Measurements from ENCODE around the gene HOXA3. TPM values are rescaled to one million over a fixed set of nuclear protein-coding genes. Genes with fewer than 3 reads are reported as not detected.

Gene HOXA3
- polyA plus RNA-seq, 1 of the 3 experiments (the other 2 are of a cell fraction) = 0.15 TPM

- no peak overlapping the region for H3K27ac ChIP-seq (ENCODE audit: low read depth in 2 of 2, low read length in 1 of 2)
- no peaks in the 10 kb centered on the region for H3K4me1 ChIP-seq (ENCODE audit: control insufficient read depth in 1 of 2, insufficient read depth in 2 of 2, low read depth in 1 of 2, low read length in 1 of 2)
- no peak overlapping the region for H3K9ac ChIP-seq
- no peak overlapping the region for H3K4me3 ChIP-seq (ENCODE audit: low read depth in 2 of 2, low read length in 1 of 2)
- TF ChIP-seq EZH2phosphoT487 (IDR thresholded peaks at IDR 0.05; ENCODE audit: borderline replicate concordance, low read depth) (peak; percentile 83; the same call in 1 of the 2 replicates), NRF1 (IDR thresholded peaks at IDR 0.05; ENCODE audit: low read depth, low read length) (no peak), RFX5 (IDR thresholded peaks at IDR 0.05; ENCODE audit: low read length) (no peak), POLR2AphosphoS5 (IDR thresholded peaks at IDR 0.05; ENCODE audit: low read depth, low read length) (no peak)
- TF ChIP-seq, protein P1, sequence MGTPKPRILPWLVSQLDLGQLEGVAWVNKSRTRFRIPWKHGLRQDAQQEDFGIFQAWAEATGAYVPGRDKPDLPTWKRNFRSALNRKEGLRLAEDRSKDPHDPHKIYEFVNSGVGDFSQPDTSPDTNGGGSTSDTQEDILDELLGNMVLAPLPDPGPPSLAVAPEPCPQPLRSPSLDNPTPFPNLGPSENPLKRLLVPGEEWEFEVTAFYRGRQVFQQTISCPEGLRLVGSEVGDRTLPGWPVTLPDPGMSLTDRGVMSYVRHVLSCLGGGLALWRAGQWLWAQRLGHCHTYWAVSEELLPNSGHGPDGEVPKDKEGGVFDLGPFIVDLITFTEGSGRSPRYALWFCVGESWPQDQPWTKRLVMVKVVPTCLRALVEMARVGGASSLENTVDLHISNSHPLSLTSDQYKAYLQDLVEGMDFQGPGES (IDR thresholded peaks at IDR 0.05; ENCODE audit: low read depth, low read length) = no peak
- H3K27me3 ChIP-seq (ENCODE audit: insufficient read depth) = peaks cover 94% of the 10 kb centered on the region
- H3K79me2 ChIP-seq (ENCODE audit: insufficient read depth) = no peaks in the 10 kb centered on the region
- ChIA-PET CTCF (interaction anchor here (0.7 to 2.9 kb wide), 10 partner anchors 10 to 946 kb away, joined by 3 to 9 read pairs (median 4); partner anchors contain the start of genes HOXA4 and HOXA5), POLR2A (no interaction called here)
- DNase-seq = no peak
- WGBS (ENCODE audit: low lambda C conversion rate) = 15% methylated on average over 20 of the region's 20 CpGs
- no peaks in the 10 kb centered on the region for H3K36me3 ChIP-seq (replicated peaks in 1 of 2; ENCODE audit: control insufficient read depth in 1 of 2, insufficient read depth in 2 of 2, low read length in 1 of 2)
- no peaks in the 10 kb centered on the region for H4K20me1 ChIP-seq (ENCODE audit: insufficient read depth)
- peaks cover 5% of the 10 kb centered on the region for H3F3A ChIP-seq (replicated peaks; ENCODE audit: insufficient read depth)
- H3K4me2 ChIP-seq = no peak overlapping the region
- no peaks in the 10 kb centered on the region for H3K9me3 ChIP-seq
- no peak overlapping the region for H2AFZ ChIP-seq (ENCODE audit: low read depth)
- no peaks in the 10 kb centered on the region for H3K9me2 ChIP-seq
Observed at GRCh38 chr7:27116031-27116961, 36.1 kb downstream of the HOXA3 start.

DNA sequence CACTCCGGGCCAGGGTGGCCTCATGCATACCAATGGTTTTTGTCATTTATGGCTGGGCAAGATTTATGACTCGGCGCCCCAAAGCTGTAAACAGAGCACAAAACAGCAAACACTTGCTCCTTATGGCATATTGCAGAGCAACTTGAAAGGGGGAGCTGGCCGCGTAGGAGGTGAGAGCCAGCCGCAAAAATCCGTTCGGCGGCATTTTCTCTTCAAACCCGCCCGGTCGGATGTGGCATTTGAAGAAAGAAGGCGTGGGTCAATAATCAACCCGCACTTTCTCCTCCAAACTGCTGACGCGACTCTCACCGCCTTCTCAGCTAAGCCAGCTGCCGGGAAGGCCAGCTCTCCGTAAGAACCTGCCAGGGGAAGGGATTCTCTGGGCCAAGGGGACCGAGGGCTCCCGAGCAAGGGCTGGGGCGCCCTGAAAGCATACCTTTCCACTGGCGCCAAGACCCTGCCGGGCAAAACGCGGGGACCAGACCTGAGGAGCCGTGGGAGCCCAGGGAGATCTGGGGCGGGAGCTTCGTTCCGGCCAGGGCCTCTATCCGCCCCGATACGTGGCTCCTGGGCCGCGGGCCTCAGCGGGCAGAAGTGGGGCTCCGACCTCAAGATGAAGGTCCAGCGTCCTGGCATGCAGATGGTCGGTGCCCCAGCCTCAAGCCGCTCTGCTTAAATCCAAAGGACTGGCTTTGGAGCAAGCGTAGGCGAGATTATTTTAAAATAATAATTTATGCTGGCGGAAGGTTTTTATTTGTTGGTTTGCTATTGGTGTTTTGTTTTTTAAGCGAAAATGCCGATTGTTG lies 37.0 kb downstream of the HOXA3 start:
- Histone ChIP-seq H3K9me2 (no peaks in the 10 kb centered on the region), H3K9ac (no peak overlapping the region), H2AFZ (ENCODE audit: low read depth) (no peak overlapping the region), H3F3A (replicated peaks; ENCODE audit: insufficient read depth) (peaks cover 5% of the 10 kb centered on the region), H3K36me3 (replicated peaks in 1 of 2; ENCODE audit: control insufficient read depth in 1 of 2, insufficient read depth in 2 of 2, low read length in 1 of 2) (no peaks in the 10 kb centered on the region), H3K79me2 (ENCODE audit: insufficient read depth) (no peaks in the 10 kb centered on the region), H3K4me1 (ENCODE audit: control insufficient read depth in 1 of 2, insufficient read depth in 2 of 2, low read depth in 1 of 2, low read length in 1 of 2) (no peaks in the 10 kb centered on the region; a peak in 1 of 4 replicates), H3K4me2 (no peak overlapping the region), H3K9me3 (no peaks in the 10 kb centered on the region), H4K20me1 (ENCODE audit: insufficient read depth) (no peaks in the 10 kb centered on the region), H3K4me3 (ENCODE audit: low read depth in 2 of 2, low read length in 1 of 2) (no peak overlapping the region), H3K27ac (ENCODE audit: low read depth in 2 of 2, low read length in 1 of 2) (no peak overlapping the region), H3K27me3 (ENCODE audit: insufficient read depth) (peaks cover 94% of the 10 kb centered on the region)
- DNase-seq = no peak
- WGBS (ENCODE audit: low lambda C conversion rate) = 10% methylated on average over 45 of the region's 45 CpGs
- TF ChIP-seq RXRA (IDR thresholded peaks at IDR 0.05; ENCODE audit: borderline replicate concordance, low read depth) (no peak), SMC3 (IDR thresholded peaks at IDR 0.05; ENCODE audit: low read depth, low read length) (no peak), EZH2phosphoT487 (IDR thresholded peaks at IDR 0.05; ENCODE audit: borderline replicate concordance, low read depth) (0 out of 2 replicates have a peak, but pooled peaks have one; percentile 5), NFIC (IDR thresholded peaks at IDR 0.05; ENCODE audit: borderline replicate concordance) (no peak), GABPA (IDR thresholded peaks at IDR 0.05; ENCODE audit: low read depth) (no peak)
- ChIA-PET POLR2A (no interaction called here), CTCF (interaction anchor here (0.8 to 2.2 kb wide), 8 partner anchors 11 to 434 kb away, joined by 3 to 6 read pairs (median 3); partner anchors contain the start of genes HOXA4 and HOXA5)
